ENCODE data around the gene HYAL1.
"Not testable (repeated sequence)": the region's sequence is repeated elsewhere in the genome, so short reads cannot be mapped to it uniquely, and the experiment has no call there.

Gene HYAL1

GRCh38 chr3:50270422-50271224, 32.8 kb downstream of the HYAL1 start:
- no peak for DNase-seq

- no peak for DNase-seq
Observed at GRCh38 chr3:50269977-50270413, 33.4 kb downstream of the HYAL1 start.

GRCh38 chr3:50269460-50269859, 33.9 kb downstream of the HYAL1 start:
- no peak for DNase-seq

- DNase-seq: no peak
Observed at GRCh38 chr3:50268703-50269451, 34.5 kb downstream of the HYAL1 start, which contains the start of gene SEMA3B. Gene SEMA3B (plus strand): TSS chr3:50269147. CDS start chr3:50269241, 94 bp downstream.

GRCh38 chr3:50268276-50268675, 35.1 kb downstream of the HYAL1 start:
- DNase-seq: no peak

- no peak for DNase-seq
Observed at GRCh38 chr3:50267280-50267913, 36.0 kb downstream of the HYAL1 start.

GRCh38 chr3:50266836-50267235, 36.5 kb downstream of the HYAL1 start:
- DNase-seq: no peak

- DNase-seq: no peak
Observed at GRCh38 chr3:50266017-50266416, 37.4 kb downstream of the HYAL1 start.

GRCh38 chr3:50265571-50265970, 37.8 kb downstream of the HYAL1 start:
- no peak for DNase-seq

GRCh38 chr3:50264964-50265485, 38.3 kb downstream of the HYAL1 start:
- DNase-seq: no peak

GRCh38 chr3:50264383-50264963, 38.9 kb downstream of the HYAL1 start:
- no peak for DNase-seq

- no peak for DNase-seq
Observed at GRCh38 chr3:50263478-50264382, 39.6 kb downstream of the HYAL1 start.

- DNase-seq: no peak
Observed at GRCh38 chr3:50262778-50263177, 40.6 kb downstream of the HYAL1 start.

GRCh38 chr3:50262200-50262599, 41.2 kb downstream of the HYAL1 start:
- not testable (repeated sequence) for DNase-seq

- DNase-seq: no peak
Observed at GRCh38 chr3:50261505-50261904, 41.9 kb downstream of the HYAL1 start.

GRCh38 chr3:50260942-50261441, 42.4 kb downstream of the HYAL1 start:
- DNase-seq: no peak

GRCh38 chr3:50260027-50260941, 43.1 kb downstream of the HYAL1 start:
- peak; percentile 9 for DNase-seq

- no peak for DNase-seq
Observed at GRCh38 chr3:50259432-50260026, 43.8 kb downstream of the HYAL1 start.

GRCh38 chr3:50258979-50259378, 44.4 kb downstream of the HYAL1 start:
- no peak for DNase-seq
